GM23248 (cell line): ENCODE measurements around the gene DAB1.

ENCODE experiments used
- EZH2 ChIP-seq: fragments of 200-600 bp; sonication (generic); IDR thresholded peaks from 2 replicates; pipeline ENCODE4 v1.6.1; 2018; ENCODE audit warnings: antibody characterized with exemption, mild to moderate bottlenecking; ENCODE audit not compliant: insufficient read depth, poor library complexity, severe bottlenecking
- EZH2phosphoT487 ChIP-seq: fragments of 200-600 bp; sonication (generic); IDR thresholded peaks from 2 replicates; pipeline ENCODE4 v1.6.1; 2018; ENCODE audit warnings: antibody characterized with exemption, moderate library complexity, mild to moderate bottlenecking, low read depth; ENCODE audit not compliant: insufficient read depth

DNA sequence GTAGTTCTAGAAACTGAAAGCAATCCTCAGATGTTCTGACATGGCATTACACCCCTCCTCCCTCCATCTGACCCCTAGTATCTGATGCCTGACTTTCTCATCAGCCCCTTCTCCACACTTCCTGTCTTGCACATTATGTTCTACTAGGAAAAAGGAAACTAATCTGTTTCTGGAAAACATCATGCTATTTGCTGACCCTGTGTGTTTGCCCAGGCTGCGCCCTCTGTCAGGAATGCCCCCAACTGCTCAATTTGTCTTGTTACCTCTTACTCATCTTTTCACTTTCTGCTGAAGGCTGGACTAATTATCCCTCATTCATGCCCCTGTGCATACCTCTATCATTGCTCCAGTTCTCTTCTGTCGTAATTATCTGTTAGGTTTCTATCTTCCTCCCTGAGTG, 37.5 kb upstream of the DAB1 start:
- TF ChIP-seq EZH2 = no peak
- TF ChIP-seq EZH2phosphoT487 = no peak
